NCI-H146 treated with DMSO at 0.1 percent for 48 hours (cell line): ENCODE results near the gene LZTFL1.

ENCODE experiments used
- DNase-seq: peaks from one replicate; lab custom pipeline; 2025; ENCODE audit not compliant: unreplicated experiment; lab: John Stamatoyannopoulos, UW

The LZTFL1 gene

DNA sequence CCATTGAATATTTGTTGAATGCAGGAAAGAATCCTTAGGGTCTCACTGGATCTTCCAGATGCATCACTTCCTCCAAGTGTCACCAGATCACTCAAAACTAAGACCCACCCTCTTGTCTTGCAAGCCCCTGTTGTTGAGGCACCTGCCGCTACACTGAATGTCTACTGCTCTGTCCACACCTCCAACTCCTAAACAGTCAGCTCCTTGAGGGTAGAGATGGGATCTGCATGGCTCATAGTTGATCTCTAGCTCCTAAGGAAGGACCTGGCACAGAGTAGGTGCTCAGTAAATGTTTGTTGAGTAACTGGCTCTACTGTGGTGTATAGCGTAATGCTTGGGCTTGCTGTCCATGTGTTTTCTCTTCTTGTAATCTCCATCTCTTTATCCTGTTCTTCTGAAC lies 54.4 kb downstream of the LZTFL1 start:
- DNase-seq = no peak

DNA sequence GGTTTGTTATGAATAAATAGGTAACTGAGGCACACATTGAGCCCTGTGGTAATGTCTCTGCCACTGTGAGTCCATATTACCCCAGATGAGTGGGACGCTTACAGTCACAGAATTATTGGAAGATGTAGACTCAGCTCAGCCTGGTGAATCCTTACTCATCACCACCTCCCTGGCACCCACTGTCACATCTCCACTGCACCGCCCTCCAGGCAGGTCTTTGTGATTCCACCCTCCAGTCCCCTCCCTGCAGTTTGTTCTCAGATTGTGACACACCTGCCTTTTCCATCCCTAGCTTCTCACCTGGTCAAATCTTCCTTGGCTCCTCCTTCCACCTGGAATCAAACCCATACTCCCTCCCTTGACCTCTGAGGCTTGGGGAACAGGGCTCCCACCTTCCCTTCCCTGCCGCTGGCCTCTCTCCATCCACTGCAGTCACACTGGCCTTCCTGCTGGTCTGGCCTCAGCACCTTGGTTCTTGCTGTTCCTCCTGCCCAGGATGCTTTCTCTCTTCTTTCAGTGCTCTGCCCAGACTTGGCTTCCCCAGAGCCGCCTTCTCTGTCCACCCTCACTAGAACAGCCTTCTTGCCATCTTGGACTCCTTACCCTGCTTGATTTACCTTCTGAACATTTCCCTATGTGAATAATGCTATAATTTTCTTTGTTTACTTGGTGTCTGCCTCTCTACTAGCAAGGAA lies 55.0 kb downstream of the LZTFL1 start:
- DNase-seq = peak; percentile 12

- no peak for DNase-seq
Measured at GRCh38 chr3:45785605-45786150, 56.2 kb downstream of the LZTFL1 start.

DNA sequence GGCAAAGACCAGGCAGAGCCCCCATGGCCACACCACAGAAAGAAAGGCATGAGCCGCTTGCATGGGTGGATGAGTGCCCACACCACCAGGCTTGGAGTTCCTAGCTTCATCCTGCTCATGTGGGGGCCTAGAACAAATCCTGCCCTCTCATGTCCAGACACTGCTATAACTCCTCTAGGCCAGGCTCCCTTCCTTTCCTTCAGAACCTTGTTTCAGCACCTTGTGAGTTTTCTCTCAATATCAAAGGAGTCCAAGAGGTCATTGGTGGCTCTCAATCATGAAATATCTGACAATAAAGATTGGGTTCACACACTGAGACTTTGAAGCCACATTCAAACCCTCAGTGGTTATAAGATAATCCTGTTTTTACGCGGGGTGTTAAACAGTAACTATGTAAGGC lies 58.3 kb downstream of the LZTFL1 start:
- no peak for DNase-seq

DNA sequence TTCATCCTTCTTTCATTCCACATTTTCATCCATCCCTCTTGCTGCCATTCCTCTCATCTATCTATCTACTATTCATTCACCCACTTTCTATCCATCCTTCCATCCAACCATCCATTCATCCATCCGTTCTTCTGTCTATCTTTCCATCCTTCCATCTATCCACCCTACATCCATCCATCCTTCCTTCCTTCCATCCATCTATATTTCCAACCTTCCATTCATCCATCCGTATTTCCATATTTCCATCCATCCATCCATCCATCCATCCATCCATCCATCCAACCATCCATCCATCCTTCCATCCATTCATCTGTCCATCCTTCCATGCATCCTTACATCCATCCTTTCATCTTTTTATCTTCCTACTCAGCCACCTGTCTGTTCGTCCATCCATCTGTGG lies 59.5 kb downstream of the LZTFL1 start:
- DNase-seq = no peak

DNA sequence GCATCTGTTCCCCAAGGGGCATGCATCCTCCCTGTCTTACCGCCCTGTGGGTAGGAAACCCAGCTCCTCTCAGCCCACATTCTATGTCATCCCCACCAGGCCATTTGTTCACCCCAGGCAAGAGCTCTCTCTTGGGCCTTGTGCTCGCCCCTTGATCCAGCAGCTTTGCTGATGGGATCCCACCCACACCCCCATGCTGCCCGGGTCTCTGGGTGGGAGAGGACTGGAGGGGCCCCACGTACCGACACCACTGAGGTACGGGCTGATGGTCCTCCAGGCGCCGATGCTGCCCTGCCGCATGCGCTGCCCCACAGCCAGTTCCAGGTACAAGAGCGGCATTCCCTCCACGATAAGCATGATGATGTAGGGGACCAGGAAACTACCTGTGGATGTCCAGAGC lies 60.1 kb downstream of the LZTFL1 start:
- no peak for DNase-seq

- DNase-seq = no peak
Measured at GRCh38 chr3:45781271-45781670, 60.6 kb downstream of the LZTFL1 start.

- DNase-seq = no peak
Measured at GRCh38 chr3:45779746-45780735, 61.9 kb downstream of the LZTFL1 start.

DNA sequence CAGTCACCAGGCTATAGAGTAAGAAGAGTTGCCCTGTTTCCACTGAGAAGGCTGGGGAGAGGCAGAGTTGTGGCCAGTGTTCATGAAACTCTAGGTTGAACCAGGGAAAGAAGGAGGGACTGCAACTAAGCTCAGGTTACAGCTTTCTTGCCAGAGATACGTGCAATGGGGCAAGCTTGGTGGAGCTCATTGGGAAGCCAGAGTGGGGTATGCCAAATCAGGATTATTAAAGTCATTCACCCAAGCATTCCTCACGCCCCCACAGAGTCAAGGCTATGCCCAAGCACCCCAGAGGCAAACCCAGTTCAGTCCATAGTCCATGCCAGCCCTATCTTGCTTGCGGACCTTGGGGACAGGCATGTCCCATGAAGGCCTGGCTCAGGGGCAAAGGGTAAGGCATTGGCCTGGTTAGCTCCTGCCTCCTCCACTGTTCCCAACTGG lies 63.1 kb downstream of the LZTFL1 start:
- DNase-seq = no peak

DNA sequence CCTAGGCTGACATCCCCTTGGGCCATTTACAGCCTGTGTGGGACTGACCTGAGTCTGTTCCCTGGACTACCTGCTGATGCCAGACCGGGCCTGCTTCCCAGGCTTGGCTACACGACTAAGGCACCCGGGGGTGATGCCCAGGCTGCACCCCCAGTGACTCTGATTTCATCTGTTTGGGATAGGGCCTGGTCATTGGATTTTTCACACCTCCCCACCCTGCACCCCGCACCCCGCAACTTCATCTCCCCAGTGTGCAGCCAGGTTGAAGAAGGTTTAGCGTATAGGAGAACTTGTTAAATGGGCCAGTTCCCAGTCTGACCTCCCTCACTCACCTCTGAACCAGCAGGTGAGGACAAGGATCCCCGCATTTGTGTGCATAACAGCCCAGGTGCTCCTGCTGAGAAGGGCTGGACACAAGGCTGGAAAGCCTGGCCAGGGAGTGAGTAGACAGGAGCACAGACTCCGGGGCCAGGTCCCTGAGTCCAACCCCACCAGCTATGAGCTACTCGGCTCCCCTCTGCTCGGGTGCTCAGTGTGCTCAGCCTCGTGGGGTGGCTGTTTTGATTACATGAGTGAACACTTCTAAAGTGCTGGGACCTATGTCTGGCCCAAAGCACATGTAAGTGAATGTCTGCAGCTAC lies 64.1 kb downstream of the LZTFL1 start:
- DNase-seq = no peak

DNA sequence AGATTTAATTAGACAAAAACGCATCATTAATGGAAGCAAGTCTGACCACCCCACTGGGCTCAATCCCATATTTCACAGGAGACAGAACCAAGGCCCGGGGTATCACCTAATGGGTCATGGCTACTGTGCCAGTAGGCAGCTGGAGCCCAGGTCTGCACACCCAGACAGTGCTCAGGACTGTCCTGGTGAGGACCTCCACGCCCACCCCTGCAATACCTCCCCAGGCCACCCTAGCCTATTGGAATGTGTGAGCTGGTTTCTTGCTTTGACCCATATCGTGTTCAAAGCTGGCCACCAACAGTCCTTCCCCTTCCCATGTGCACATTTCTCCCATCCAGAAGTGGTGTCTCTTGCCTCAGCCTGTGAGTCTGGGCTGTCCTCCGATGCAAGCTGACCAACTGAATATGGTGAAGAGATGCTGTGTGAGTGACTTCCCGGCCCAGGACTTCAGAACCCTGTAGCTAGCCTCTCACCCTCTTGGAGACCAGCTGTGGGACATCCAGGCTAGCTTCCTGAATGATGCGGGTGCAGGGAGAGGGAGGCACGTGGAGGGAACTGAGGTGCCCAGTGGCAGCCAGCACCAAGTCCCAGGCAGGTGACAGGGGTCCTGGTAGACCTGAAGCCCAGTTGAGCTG lies 64.7 kb downstream of the LZTFL1 start:
- DNase-seq = no peak

DNA sequence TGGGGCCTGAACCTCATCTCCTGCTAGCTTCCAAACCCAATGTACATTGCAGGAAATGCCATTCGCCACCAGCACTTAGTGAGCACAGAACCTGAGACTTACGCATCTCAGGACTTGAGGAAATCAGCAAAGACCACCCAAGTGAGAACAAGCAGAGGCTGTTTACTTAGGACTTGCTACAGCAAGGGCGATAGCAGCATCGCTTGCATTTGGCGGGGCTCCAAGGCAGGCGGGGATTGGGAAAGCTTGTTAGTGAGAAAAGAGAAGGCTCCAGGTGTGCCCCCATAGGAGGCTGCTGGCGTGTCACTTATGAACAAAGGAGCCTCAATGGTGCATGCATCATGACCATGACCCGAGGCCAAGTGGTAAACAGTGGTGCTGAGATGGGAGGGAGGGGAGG lies 65.3 kb downstream of the LZTFL1 start:
- DNase-seq = peak; percentile 40

DNA sequence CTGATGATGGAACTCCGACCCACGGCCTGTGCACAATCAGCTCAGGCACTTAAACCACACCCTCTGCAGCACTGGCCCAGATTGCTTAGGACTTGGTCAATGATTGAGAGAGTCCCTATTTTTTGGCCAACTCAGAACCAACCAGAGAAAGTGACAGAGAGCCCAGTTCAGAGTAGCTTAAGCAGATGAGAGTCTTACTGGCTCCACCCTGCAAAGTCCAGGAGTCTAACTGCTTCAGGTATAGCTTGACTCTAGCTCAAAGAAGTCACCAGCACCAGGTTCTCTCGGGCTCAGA lies 65.7 kb downstream of the LZTFL1 start:
- DNase-seq = no peak

GRCh38 chr3:45775571-45776300 lies 66.2 kb downstream of the LZTFL1 start:
- DNase-seq = no peak

- DNase-seq = no peak
Measured at GRCh38 chr3:45774581-45775521, 67.1 kb downstream of the LZTFL1 start.

GRCh38 chr3:45773714-45774449 lies 68.0 kb downstream of the LZTFL1 start:
- DNase-seq = no peak
